HG03196 (cell line): ENCODE results near the gene PIK3R1.
"Not testable (repeated sequence)": the region's sequence is repeated elsewhere in the genome, so short reads cannot be mapped to it uniquely, and the experiment has no call there.

ENCODE experiments used
- ATAC-seq: cut with Tn5 transposase; IDR thresholded peaks from one replicate; pipeline ENCODE4 v1.9.1; 2021; ENCODE audit not compliant: unreplicated experiment

Gene PIK3R1

GRCh38 chr5:68192679-68193060 lies 22.9 kb upstream of the PIK3R1 start:
- no peak for ATAC-seq

- no peak for ATAC-seq
Measured at GRCh38 chr5:68193481-68194036, 22.0 kb upstream of the PIK3R1 start.

- no peak for ATAC-seq
Measured at GRCh38 chr5:68194386-68194785, 21.2 kb upstream of the PIK3R1 start.

GRCh38 chr5:68195137-68195536 lies 20.4 kb upstream of the PIK3R1 start:
- ATAC-seq = no peak

- peak; percentile 93 for ATAC-seq
Measured at GRCh38 chr5:68196876-68197275, 18.7 kb upstream of the PIK3R1 start.

- no peak for ATAC-seq
Measured at GRCh38 chr5:68200288-68200687, 15.3 kb upstream of the PIK3R1 start.

GRCh38 chr5:68210654-68211053 lies 4.9 kb upstream of the PIK3R1 start:
- not testable (repeated sequence) for ATAC-seq

GRCh38 chr5:68214482-68215207 lies 911 bp upstream of the PIK3R1 start:
- ATAC-seq = no peak

GRCh38 chr5:68215898-68216244 lies 315 bp downstream of the PIK3R1 start:
- ATAC-seq = peak; percentile 50

- ATAC-seq = peak; percentile 33
Measured at GRCh38 chr5:68216245-68217046, 890 bp downstream of the PIK3R1 start.

GRCh38 chr5:68217047-68217355 lies 1.4 kb downstream of the PIK3R1 start:
- ATAC-seq = no peak

GRCh38 chr5:68217528-68217927 lies 2.0 kb downstream of the PIK3R1 start:
- ATAC-seq = no peak

GRCh38 chr5:68219161-68219816 lies 3.7 kb downstream of the PIK3R1 start:
- ATAC-seq = no peak

- ATAC-seq = no peak
Measured at GRCh38 chr5:68220260-68220659, 4.7 kb downstream of the PIK3R1 start.

- ATAC-seq = no peak
Measured at GRCh38 chr5:68220914-68221313, 5.4 kb downstream of the PIK3R1 start.

GRCh38 chr5:68221488-68221887 lies 5.9 kb downstream of the PIK3R1 start:
- no peak for ATAC-seq

GRCh38 chr5:68222310-68222709 lies 6.8 kb downstream of the PIK3R1 start:
- no peak for ATAC-seq

GRCh38 chr5:68222824-68223354 lies 7.3 kb downstream of the PIK3R1 start:
- no peak for ATAC-seq

GRCh38 chr5:68223904-68224303 lies 8.3 kb downstream of the PIK3R1 start:
- no peak for ATAC-seq

- ATAC-seq = no peak
Measured at GRCh38 chr5:68224509-68225187, 9.1 kb downstream of the PIK3R1 start.
